PC-3 (cell line): ENCODE results near the gene ZFYVE27.

ENCODE experiments used
- EZH2 ChIP-seq: fragments of 300-600 bp; sonication (generic); IDR thresholded peaks from one replicate; pipeline ENCODE4 v1.6.1; 2017; ENCODE audit warnings: antibody characterized with exemption, mild to moderate bottlenecking, low read length; ENCODE audit not compliant: unreplicated experiment
- EZH2phosphoT487 ChIP-seq: fragments of 300-600 bp; sonication (generic); IDR thresholded peaks from 2 replicates; pipeline ENCODE4 v1.6.1; 2018; ENCODE audit warnings: mild to moderate bottlenecking, antibody characterized with exemption, low read length, borderline replicate concordance
- TF ChIP-seq, protein P1 (sequence below): fragments of 300-600 bp; sonication (generic); conservative IDR thresholded peaks from 2 replicates; pipeline ENCODE4 v1.5.1; 2017; ENCODE audit warnings: antibody characterized with exemption, low read depth, mild to moderate bottlenecking, low read length

DNA sequence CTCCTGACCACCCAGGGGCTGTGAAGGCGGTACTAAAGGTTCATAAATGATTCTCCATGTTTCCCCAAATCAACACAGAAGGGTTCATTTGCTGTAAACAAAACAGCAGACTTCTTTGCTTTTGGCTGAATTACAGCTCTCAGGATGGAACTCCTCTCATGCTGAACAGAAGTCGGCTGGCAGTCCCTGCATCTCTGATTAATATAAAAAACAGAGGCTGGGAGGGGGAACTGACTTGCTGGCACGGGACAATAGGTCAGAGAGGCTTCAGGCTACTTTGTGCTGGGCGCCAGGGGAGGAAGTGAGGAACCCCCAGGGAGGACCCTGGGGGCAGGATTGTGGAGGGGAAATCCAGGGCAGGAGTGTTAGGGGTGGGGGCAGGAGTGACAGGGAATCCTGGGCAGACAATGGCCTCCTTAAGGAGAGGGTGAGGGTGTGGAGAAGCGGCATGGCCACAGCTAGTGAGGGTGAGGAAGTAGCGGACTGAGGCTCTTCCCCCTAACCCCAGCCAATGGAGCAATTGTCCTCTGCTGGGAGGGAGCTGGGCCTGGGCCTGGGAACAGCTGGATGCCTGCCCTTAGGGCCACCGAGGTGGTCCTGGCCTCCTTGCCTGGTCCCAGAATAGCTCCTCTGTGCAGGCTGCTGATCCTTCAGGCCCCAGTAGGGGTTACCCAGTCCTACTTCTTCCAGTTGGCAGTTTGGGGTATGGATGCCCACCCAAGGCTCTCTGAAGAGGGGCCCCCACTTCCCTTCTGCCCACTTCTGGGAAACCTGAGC, 44.1 kb downstream of the ZFYVE27 start:
- TF ChIP-seq EZH2 (no peak), EZH2phosphoT487 (no peak)
- TF ChIP-seq, protein P1, sequence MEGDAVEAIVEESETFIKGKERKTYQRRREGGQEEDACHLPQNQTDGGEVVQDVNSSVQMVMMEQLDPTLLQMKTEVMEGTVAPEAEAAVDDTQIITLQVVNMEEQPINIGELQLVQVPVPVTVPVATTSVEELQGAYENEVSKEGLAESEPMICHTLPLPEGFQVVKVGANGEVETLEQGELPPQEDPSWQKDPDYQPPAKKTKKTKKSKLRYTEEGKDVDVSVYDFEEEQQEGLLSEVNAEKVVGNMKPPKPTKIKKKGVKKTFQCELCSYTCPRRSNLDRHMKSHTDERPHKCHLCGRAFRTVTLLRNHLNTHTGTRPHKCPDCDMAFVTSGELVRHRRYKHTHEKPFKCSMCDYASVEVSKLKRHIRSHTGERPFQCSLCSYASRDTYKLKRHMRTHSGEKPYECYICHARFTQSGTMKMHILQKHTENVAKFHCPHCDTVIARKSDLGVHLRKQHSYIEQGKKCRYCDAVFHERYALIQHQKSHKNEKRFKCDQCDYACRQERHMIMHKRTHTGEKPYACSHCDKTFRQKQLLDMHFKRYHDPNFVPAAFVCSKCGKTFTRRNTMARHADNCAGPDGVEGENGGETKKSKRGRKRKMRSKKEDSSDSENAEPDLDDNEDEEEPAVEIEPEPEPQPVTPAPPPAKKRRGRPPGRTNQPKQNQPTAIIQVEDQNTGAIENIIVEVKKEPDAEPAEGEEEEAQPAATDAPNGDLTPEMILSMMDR: no peak
